ENCODE measurements around the gene SNAP29.
"Not testable (repeated sequence)": the region's sequence is repeated elsewhere in the genome, so short reads cannot be mapped to it uniquely, and the experiment has no call there.

SNAP29 gene

DNA sequence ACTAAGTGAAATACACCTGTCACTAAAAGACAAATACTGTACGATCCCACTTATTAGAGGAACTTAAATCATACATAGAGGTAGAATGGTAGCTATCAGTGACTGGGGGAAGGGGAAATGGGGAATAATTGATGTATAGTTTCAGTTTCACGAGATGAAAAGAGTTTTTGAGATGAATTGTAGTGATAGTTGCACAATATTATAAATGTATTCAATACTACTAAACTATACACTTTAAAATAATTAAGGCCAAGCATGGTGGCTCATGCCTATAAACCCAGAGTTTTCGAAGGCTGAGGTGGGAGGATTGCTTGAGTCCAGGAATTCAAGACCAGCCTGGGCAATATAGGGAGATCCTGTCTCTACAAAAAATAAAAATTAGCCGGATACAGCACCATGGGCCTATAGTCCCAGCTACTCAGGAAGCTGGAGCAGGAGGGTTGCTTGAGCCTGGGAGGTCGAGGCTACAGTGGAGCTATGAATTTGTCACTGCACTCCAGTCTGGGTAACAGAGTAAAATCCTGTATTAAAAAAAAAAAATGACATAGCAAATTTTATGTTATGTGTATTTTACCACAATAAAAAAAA, 44.5 kb upstream of the SNAP29 start:
- H3K27ac ChIP-seq: no peak overlapping the region
- TF ChIP-seq ZFX (IDR thresholded peaks at IDR 0.05; ENCODE audit: borderline replicate concordance): no peak

DNA sequence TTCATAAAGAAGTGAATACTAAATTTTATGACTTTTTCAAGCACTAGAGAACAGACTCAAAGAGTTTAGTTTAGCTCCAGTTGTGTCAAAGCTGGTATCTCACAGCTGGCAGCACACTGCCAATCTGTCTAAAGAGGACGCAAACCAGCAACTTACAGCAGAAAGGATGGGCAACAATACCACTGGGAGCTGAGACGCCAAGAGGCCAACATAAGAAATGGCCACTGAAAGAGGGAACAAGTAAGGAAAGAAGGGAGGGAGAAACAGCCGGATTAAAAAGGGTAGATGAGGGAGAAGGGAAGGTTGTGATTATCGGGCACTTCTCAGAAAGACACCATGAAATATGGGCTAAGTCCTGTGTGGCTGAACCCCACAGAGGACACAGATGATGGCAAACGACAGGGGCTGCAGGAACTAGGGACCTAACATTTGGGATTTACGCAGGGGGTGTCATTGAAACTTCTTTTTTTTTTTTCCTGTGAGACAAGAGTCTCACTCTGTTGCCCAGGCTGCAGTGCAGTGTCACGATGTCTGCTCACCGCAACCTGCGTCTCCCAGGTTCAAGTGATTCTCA, 43.2 kb upstream of the SNAP29 start:
- TF ChIP-seq, protein P1, sequence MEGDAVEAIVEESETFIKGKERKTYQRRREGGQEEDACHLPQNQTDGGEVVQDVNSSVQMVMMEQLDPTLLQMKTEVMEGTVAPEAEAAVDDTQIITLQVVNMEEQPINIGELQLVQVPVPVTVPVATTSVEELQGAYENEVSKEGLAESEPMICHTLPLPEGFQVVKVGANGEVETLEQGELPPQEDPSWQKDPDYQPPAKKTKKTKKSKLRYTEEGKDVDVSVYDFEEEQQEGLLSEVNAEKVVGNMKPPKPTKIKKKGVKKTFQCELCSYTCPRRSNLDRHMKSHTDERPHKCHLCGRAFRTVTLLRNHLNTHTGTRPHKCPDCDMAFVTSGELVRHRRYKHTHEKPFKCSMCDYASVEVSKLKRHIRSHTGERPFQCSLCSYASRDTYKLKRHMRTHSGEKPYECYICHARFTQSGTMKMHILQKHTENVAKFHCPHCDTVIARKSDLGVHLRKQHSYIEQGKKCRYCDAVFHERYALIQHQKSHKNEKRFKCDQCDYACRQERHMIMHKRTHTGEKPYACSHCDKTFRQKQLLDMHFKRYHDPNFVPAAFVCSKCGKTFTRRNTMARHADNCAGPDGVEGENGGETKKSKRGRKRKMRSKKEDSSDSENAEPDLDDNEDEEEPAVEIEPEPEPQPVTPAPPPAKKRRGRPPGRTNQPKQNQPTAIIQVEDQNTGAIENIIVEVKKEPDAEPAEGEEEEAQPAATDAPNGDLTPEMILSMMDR (IDR thresholded peaks at IDR 0.05): no peak
- TF ChIP-seq ZFX (IDR thresholded peaks at IDR 0.05; ENCODE audit: borderline replicate concordance): no peak

DNA sequence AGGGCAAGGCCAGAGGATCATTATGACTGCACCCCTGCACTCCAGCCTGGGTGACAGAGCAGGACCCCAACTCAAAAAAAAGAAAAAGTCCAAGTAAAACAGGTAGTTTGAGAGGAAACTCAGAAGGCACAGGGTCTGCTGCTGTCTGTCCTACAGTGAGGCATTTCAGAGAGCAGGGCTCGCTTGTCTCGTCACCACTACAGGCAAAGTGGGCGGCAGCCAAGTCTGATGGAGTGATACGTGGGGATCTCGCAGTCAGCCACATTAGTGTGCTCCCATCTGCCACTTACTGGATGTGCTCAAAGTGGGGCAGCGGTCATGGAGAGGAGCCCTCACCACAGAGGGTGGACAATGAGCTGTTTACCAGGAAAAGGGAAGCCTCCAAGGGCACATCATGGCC, 42.2 kb upstream of the SNAP29 start:
- no peak overlapping the region for H3K27ac ChIP-seq
- no peak for TF ChIP-seq ZFX (IDR thresholded peaks at IDR 0.05; ENCODE audit: borderline replicate concordance)
- TF ChIP-seq, protein P1 (IDR thresholded peaks at IDR 0.05): no peak

More for the DNA sequence above, 43.2 kb upstream of the SNAP29 start:
- H3K27ac ChIP-seq: no peak overlapping the region

DNA sequence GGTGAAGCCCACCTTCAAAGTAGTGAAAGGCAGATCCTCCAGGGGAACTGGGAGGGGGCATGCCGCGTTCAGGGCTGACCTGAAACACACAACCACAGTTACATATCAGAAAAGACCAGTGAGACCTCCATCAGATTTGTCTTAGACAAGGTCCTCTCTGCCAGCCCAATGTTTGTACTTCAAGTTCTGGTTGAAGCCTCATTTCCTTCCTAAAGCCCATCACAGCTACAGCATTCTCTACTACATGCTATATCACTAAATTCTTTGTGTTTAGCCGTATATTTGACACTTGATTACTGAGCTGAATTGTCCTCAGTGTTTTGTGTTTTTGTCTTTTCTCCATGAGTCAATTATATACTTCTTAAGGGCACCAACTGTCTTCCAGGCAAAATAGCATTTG, 40.3 kb upstream of the SNAP29 start:
- no peak overlapping the region for H3K27ac ChIP-seq
- TF ChIP-seq, protein P1 (IDR thresholded peaks at IDR 0.05): no peak
- no peak for TF ChIP-seq ZFX (IDR thresholded peaks at IDR 0.05; ENCODE audit: borderline replicate concordance)

DNA sequence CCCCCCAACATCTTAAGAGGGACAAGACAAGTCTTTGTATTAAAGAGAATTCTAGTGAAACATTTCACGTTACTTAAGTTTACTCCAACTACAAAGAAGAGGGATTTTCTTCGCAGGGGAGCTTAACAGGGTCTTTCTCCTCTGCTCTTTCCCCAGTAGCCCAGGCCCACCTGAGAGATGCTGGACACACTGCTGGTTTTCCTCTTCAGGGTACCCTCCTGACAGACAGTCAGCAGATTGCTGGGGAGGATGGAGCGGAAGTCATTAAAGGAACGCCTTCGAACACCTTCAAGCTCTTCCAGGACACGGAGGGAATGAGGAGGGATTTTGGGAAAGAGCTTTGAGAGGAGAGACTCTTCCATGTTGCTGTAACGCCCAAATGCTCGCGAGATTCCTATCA, 39.3 kb upstream of the SNAP29 start:
- H3K27ac ChIP-seq: no peak overlapping the region
- TF ChIP-seq ZFX (IDR thresholded peaks at IDR 0.05; ENCODE audit: borderline replicate concordance): no peak
- TF ChIP-seq, protein P1 (IDR thresholded peaks at IDR 0.05): no peak

DNA sequence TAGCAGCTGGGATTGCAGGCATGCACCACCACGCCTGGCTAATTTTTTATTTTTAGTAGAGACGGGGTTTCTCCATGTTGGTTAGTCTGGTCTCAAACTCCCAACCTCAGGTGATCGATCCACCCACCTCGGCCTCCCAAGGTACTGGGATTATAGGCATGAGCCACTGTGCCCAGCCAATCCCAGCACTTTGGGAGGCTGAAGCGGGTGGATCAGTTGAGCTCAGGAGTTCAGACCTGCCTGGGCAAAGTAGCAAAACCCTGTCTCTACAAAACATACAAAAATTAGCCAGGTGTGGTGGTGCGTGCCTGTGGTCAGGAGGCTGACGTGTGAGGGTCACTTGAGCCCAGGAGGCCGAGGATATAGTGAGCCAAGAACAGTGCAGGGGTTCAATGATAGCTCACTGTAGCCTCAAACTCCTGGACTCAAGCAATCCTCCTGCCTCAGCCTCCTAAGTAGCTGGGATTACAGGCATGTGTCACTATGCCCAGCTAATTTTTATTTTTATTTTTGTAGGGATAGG, 37.0 kb upstream of the SNAP29 start:
- H3K27ac ChIP-seq: not testable (repeated sequence)

DNA sequence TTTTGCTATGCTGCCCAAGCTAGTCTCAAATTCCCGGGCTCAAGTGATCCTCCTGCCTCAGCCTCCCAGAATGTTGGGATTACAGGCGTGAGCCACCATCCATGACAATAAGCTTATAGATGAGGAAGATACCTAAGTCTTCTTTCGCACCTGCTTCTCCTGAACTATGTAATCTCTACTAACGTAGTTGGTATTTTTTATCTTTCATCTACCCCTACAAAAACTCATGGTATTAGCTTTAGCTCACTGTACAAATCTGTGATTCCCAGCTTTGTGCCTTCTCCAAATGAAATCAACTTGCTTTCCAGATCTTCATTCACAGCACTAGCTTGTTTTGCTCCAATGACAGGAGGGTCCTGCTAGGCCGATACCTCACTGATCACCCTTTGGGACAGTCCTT, 36.6 kb upstream of the SNAP29 start:
- no peak for TF ChIP-seq ZFX (IDR thresholded peaks at IDR 0.05; ENCODE audit: borderline replicate concordance)
- TF ChIP-seq, protein P1 (IDR thresholded peaks at IDR 0.05): no peak
- H3K27ac ChIP-seq: no peak overlapping the region

DNA sequence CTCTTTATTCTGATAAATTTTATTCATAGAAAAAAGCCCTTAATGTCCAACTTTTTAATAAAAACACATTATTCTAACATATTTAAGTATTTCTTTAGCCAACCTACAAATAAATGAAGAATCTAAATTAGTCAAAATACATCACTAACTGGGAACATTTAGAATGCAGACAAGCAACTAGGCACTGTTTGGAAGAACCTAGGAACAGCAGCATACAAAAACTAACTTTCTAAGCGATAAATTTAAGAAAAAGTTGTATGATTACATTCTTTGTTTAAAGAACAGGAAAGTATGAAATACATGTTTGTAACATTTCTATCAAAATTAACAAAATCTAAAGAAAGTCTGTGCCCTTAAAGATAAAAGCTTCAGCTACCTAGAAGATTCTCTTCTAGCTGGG, 35.5 kb upstream of the SNAP29 start:
- TF ChIP-seq ZFX (IDR thresholded peaks at IDR 0.05; ENCODE audit: borderline replicate concordance): no peak
- TF ChIP-seq, protein P1 (IDR thresholded peaks at IDR 0.05): no peak
- H3K27ac ChIP-seq: no peak overlapping the region

DNA sequence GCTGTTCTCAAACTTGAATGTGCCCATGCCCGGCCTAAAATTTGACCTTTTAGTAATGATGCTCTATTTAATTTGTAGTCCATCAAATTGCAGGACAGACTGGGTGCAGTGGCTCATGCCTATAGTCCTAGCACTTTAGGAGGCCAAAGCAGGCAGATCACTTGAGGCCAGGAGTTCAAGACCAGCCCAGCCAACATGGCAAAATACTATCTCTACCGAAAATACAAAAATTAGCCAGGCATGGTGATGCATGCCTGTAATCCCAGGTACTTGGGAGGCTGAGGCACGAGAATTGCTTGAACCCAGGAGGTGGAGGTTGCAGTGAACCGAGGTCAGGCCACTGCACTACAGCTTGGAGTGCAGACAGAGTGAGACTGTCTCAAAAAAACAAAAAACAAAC, 33.6 kb upstream of the SNAP29 start:
- not testable (repeated sequence) for H3K27ac ChIP-seq
